H4 (cell line): ENCODE measurements around the gene FUT2. TPM values are rescaled to one million over a fixed set of nuclear protein-coding genes. Genes with fewer than 3 reads are reported as not detected.
A peak's percentile ranks its signal among the peaks of the same experiment; 100 is the strongest.
"Not testable (repeated sequence)": the region's sequence is repeated elsewhere in the genome, so short reads cannot be mapped to it uniquely, and the experiment has no call there.

Experiments used
- DNase-seq: peaks from one replicate; pipeline ENCODE4 v3.0.0-alpha.2; 2015; ENCODE audit warnings: low spot score
- total RNA-seq: library from RNA; depleted of rRNA; stranded (reverse); fragments of >200 nt; shearing (Covaris generic); gene quantifications from 2 replicates; pipeline ENCODE4 v1.2.3, GENCODE V29; 2014

Gene FUT2
- total RNA-seq, 1 experiment from 2014 or later, result not detected

GRCh38 chr19:48670699-48671445, 24.9 kb upstream of the FUT2 start:
- DNase-seq, result no peak

DNA sequence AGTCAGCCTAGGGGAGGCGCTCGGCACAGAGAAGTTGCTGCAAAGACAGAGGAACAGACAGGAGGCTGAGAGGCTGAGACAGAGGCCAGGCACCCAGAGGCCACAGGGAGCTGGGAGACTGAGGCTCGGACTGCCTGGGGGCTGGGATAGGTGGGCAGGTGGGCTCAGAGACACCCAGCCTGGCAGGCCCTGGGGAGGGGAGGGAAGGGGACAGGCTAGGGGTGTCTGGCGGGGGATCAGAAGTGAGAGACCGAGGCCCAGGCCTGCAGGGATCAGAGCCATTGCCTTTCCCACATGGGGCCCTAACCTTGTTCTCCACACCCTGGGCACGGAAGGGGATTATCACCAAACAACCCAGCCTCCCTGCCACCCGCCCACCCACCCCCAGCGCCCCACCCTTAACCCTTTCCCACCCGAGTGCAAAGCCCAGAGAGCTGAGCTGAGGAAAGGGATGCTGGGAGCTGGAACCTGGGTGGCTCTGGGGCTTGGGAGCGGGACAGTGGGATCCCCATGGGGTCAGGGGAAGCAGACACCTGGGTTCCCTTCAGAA, 24.2 kb upstream of the FUT2 start:
- no peak for DNase-seq

DNA sequence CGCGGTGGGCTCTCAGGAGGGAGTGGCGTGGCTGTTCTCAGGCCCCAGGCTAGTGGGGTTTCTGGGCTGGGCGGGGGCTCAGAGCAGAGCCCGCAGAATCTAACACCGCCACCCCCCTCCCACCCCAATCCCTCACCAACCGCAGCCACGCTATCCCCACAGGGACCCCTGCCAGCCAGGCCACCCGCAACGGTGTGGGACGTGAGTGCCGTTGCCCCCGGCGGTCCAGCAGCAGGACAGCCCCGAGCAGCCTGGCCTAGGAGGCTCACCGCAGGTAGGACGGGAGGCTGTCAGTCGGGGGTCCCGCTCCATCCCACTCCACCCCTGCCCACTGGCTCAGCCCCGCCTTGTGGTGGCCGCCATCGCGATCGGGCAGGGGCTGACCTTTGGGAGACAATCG, 22.8 kb upstream of the FUT2 start, which contains the start of gene NTN5:
Gene NTN5 (minus strand): TSS at position 24 of the 400 bp plus-strand sequence. CDS start 2,031 bp downstream, outside the sequence.
- DNase-seq, result no peak

DNA sequence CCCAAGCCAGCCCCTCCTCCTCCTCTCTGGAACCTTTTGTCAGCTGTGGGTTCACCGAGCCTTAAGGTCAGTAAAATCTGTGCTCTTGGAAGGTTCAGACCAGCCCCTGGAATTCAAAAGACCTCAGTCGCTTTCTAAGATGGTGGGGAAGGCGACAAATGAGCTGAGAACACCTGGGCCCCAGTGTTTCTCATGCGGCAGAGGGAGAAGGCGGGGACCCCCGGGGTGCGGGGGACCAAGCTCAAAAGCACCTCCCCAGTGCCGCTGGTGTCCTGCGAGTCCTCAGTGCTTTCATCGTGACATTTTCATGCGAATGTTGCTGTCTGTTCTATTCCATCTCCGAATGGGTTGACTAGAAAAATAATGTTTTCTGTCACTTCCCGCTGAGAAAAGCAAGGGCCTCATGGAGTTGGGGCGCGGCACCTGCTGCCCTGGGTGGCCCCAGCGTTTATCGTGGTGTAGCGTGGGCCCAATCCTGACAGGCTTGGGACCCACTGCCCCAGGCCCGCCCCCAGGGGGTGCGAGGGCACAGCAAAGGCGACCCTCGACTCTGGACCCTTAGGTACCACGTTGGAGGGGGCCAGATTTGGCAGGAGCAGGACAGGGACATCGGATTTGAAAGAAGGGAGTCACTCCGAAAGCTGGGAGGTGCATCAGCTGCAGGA, 22.2 kb upstream of the FUT2 start:
- DNase-seq, result no peak

GRCh38 chr19:48674216-48674809, 21.5 kb upstream of the FUT2 start:
- no peak for DNase-seq

- DNase-seq, result peak; percentile 76
Measured at GRCh38 chr19:48674921-48675824, 20.6 kb upstream of the FUT2 start.

- no peak for DNase-seq
Measured at GRCh38 chr19:48676487-48676886, 19.3 kb upstream of the FUT2 start.

- no peak for DNase-seq
Measured at GRCh38 chr19:48676887-48677286, 18.9 kb upstream of the FUT2 start.

DNA sequence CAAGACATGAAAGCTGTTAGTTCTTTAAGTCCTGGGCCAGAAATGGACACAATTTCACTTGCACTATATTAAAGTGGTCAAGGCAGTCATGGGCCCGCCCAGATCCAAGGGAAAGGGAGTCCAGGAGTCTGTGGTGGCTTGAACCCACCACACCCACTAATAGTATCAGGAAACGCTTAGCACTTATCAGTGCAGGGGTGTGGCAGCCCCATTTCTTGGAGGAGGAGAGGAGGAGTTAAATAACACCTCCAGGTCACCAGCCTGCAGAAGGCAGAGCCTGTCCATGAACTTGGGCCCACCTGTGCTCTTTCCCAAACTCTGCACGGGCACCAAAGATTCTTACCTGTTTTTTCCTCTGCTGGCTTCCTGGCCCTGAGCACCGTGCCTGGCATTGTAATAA, 17.6 kb upstream of the FUT2 start:
- no peak for DNase-seq

- not testable (repeated sequence) for DNase-seq
Measured at GRCh38 chr19:48680006-48680405, 15.8 kb upstream of the FUT2 start.

DNA sequence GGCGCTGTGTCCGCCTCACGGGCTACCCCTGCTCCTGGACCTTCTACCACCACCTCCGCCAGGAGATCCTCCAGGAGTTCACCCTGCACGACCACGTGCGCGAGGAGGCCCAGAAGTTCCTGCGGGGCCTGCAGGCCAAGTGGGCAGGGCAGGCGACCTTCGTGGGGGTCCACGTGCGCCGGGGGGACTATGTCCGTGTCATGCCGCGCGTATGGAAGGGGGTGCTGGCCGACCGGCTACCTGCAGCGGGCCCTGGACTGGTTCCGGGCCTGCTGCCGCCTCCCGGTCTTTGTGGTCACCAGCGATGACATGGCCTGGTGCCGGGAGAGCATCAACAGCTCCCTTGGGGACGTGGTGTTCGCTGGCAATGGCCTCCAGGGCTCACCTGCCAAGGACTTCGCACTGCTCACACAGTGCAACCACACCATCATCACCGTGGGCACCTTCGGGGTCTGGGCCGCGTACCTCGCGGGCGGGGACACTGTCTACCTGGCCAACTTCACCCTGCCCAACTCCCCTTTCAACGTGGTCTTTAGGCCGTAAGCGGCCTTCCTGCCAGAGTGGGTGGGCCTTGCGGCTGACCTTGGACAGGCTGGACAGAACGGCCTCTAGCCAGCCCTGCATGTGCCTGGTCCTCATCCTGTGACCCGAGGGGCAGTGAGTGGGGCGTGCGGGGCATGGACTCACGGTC, 15.2 kb upstream of the FUT2 start:
- DNase-seq, result no peak

DNA sequence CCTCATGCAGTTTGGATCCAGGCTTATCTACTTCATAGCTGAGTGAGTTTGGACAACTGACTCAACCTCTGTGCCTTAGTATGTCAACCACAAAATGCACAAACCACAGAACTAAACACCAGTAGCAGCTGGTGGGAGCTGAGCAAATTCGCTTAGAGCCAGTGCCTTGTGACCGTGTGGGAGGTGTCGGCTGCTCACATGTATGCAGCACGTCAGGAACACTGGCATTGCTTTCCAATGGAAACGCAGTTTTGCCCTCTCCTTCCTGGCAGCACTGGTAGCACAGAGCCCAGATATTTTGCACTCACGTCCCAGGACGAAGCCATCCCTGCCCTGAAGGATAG, 14.7 kb upstream of the FUT2 start:
- peak; percentile 99 for DNase-seq

GRCh38 chr19:48683349-48683748, 12.4 kb upstream of the FUT2 start:
- no peak for DNase-seq

DNA sequence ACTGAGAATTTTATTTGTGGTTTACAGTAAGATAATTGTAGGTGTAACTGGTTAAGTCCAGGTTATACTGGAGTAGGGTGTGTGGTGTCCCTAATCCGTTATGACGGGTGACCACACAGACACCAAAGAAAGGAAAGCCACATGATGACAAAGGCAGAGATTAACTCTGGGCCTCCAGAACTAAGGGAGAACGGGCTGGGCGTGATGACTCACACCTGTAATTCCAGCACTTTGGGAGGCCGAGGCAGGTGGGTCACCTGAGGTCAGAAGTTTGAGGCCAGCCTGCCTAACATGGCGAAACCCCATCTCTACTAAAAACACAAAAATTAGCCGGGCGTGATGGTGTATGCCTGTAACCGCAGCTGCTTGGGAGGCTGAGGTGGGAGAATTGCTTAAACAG, 10.2 kb upstream of the FUT2 start:
- peak; percentile 67 for DNase-seq

- DNase-seq, result no peak
Measured at GRCh38 chr19:48686088-48686487, 9.7 kb upstream of the FUT2 start.

- not testable (repeated sequence) for DNase-seq
Measured at GRCh38 chr19:48686637-48687036, 9.1 kb upstream of the FUT2 start.

DNA sequence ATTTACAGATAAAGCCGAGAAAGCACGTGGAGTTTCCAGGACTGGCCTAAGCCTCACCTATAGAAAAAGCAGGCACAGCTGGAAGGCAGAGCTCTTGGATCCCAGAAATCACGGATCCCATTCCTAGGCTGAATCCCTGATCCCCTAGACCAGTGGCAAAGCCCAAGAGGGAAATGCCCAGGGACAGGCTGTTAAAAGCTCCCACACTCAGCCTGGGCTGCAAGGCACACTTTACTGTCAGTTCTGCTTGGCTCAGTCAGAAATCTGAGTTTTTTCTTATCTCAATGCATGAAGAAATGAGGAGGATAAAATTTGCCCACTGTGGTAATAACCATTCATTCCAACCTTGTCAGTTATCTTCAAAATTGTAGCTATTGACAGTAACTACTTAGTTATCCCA, 8.0 kb upstream of the FUT2 start:
- DNase-seq, result no peak

DNA sequence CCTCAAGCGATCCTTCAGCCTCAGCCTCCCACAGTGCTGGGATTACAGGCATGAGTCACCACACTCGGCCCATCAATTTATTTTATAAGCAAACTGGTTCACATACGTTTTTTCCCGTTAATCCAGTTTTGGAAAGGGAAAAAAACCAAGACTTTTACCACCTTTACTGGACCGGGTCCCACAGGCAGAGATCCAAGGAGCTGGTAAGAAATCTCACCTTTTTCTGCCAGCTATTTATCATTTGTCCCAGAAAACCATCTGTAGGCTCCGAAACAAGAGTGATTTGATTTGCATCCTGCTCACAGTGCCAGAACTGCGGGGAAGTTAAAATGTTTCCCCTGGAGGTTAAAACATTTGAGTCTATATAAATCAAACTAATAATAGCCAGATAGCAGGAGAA, 6.3 kb upstream of the FUT2 start:
- DNase-seq, result no peak

DNA sequence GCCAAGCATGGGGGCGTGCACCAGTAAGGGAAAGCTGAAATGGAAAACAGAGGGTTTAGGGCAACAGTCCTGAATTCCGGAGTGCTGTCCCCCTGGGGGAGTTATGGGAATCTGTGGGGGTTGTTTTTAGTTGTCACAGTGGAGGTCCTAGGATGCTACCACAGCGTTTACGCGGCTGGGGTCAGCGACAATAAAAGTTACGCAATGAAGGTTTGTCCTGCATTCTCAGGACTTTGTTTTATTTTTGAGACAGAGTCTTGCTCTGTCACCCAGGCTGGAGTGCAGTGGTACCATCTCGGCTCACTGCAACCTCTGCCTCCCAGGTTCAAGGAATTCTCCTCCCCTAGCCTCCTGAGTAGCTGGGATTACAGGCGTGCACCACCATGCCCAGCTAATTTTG, 2.1 kb upstream of the FUT2 start:
- DNase-seq, result not testable (repeated sequence)

GRCh38 chr19:48696353-48697010, 711 bp downstream of the FUT2 start:
- DNase-seq, result no peak

- DNase-seq, result peak; percentile 92
Measured at GRCh38 chr19:48698046-48698445, 2.3 kb downstream of the FUT2 start.
